ENCODE results near the gene RGS6.

DNA sequence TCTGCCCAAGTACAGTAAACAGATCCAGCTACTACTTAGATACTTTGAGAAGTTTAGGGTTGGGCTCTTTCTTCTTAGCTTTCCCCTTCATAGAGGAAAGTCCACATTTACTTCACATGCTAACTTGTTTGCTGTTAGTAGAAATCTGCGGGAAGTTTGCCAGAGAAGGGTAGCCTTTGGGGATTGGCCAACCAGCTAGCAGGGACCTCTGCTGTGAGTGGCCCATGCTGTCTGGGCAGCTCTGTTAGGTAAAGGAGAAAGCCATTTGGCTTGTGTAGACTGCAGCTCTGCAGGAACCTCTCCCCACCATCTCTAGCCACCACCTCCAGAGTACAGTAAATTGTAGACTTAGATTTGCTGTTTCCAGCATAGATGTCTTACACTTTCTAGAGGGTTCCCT is 193.9 kb downstream of the RGS6 start:
- TF ChIP-seq EZH2 (IDR thresholded peaks at IDR 0.05; ENCODE audit: insufficient read depth, poor library complexity, severe bottlenecking) (no peak), EZH2phosphoT487 (IDR thresholded peaks at IDR 0.05; ENCODE audit: insufficient read depth, low read depth) (no peak)
